Measurements from ENCODE around the gene ADAMTSL1.
A peak's percentile ranks its signal among the peaks of the same experiment; 100 is the strongest.

Gene ADAMTSL1

GRCh38 chr9:18451406-18451805 is 22.5 kb upstream of the ADAMTSL1 start:
- no peaks in the 10 kb centered on the region for H3K4me1 Mint-ChIP-seq
- H3K9me3 Mint-ChIP-seq, result no peaks in the 10 kb centered on the region
- no peak overlapping the region for H3K4me3 Mint-ChIP-seq
- DNase-seq (no peak), ATAC-seq (no peak)
- no peak overlapping the region for H3K27ac Mint-ChIP-seq
- H3K27me3 Mint-ChIP-seq, result no peaks in the 10 kb centered on the region

- no peaks in the 10 kb centered on the region for H3K4me1 Mint-ChIP-seq
- H3K9me3 Mint-ChIP-seq, result no peaks in the 10 kb centered on the region
- DNase-seq (no peak), ATAC-seq (no peak)
- H3K27me3 Mint-ChIP-seq, result no peaks in the 10 kb centered on the region
- no peak overlapping the region for H3K27ac Mint-ChIP-seq
- no peak overlapping the region for H3K4me3 Mint-ChIP-seq
Measured at GRCh38 chr9:18452276-18452675, 21.7 kb upstream of the ADAMTSL1 start.

GRCh38 chr9:18456624-18457237 is 17.2 kb upstream of the ADAMTSL1 start:
- DNase-seq, result no peak
- Mint-ChIP-seq H3K9me3 (no peaks in the 10 kb centered on the region), H3K27ac (no peak overlapping the region), H3K4me3 (no peak overlapping the region), H3K27me3 (no peaks in the 10 kb centered on the region), H3K4me1 (no peaks in the 10 kb centered on the region)
- ATAC-seq, result no peak

- ATAC-seq (no peak), DNase-seq (no peak)
- Mint-ChIP-seq H3K9me3 (no peaks in the 10 kb centered on the region), H3K4me3 (no peak overlapping the region), H3K4me1 (no peaks in the 10 kb centered on the region), H3K27me3 (no peaks in the 10 kb centered on the region), H3K27ac (no peak overlapping the region)
Measured at GRCh38 chr9:18457510-18457909, 16.4 kb upstream of the ADAMTSL1 start.

- Mint-ChIP-seq H3K4me1 (no peaks in the 10 kb centered on the region), H3K9me3 (no peaks in the 10 kb centered on the region), H3K4me3 (no peak overlapping the region), H3K27ac (no peak overlapping the region), H3K27me3 (no peaks in the 10 kb centered on the region)
- DNase-seq, result no peak
- no peak for ATAC-seq
Measured at GRCh38 chr9:18459962-18460584, 13.9 kb upstream of the ADAMTSL1 start.

GRCh38 chr9:18461496-18461895 is 12.5 kb upstream of the ADAMTSL1 start:
- DNase-seq (no peak), ATAC-seq (no peak)
- H3K27ac Mint-ChIP-seq, result peak overlapping the region in 1 of 2 donors; percentile 21
- no peaks in the 10 kb centered on the region for H3K27me3 Mint-ChIP-seq
- H3K9me3 Mint-ChIP-seq, result no peaks in the 10 kb centered on the region
- H3K4me3 Mint-ChIP-seq, result no peak overlapping the region
- H3K4me1 Mint-ChIP-seq, result no peaks in the 10 kb centered on the region

- Mint-ChIP-seq H3K9me3 (no peaks in the 10 kb centered on the region), H3K27ac (no peak overlapping the region), H3K4me3 (no peak overlapping the region), H3K4me1 (no peaks in the 10 kb centered on the region), H3K27me3 (peaks cover 8% of the 10 kb centered on the region)
- ATAC-seq (no peak), DNase-seq (no peak)
Measured at GRCh38 chr9:18463991-18464390, 10.0 kb upstream of the ADAMTSL1 start.

GRCh38 chr9:18466101-18466500 is 7.9 kb upstream of the ADAMTSL1 start:
- Mint-ChIP-seq H3K4me1 (no peaks in the 10 kb centered on the region), H3K9me3 (no peaks in the 10 kb centered on the region), H3K4me3 (no peak overlapping the region), H3K27me3 (peaks cover 8% of the 10 kb centered on the region), H3K27ac (no peak overlapping the region)
- ATAC-seq (no peak), DNase-seq (no peak)

GRCh38 chr9:18467696-18468095 is 6.3 kb upstream of the ADAMTSL1 start:
- ATAC-seq (no peak), DNase-seq (no peak)
- Mint-ChIP-seq H3K27me3 (peaks cover 8% of the 10 kb centered on the region), H3K9me3 (no peaks in the 10 kb centered on the region), H3K4me1 (no peaks in the 10 kb centered on the region), H3K27ac (no peak overlapping the region), H3K4me3 (no peak overlapping the region)

- no peak for ATAC-seq
- no peak for DNase-seq
- H3K27me3 Mint-ChIP-seq, result peaks cover 27% of the 10 kb centered on the region
- no peaks in the 10 kb centered on the region for H3K9me3 Mint-ChIP-seq
- H3K4me3 Mint-ChIP-seq, result no peak overlapping the region
- H3K4me1 Mint-ChIP-seq, result no peaks in the 10 kb centered on the region
- H3K27ac Mint-ChIP-seq, result no peak overlapping the region
Measured at GRCh38 chr9:18472435-18472834, 1.5 kb upstream of the ADAMTSL1 start.

- Mint-ChIP-seq H3K4me1 (no peaks in the 10 kb centered on the region), H3K4me3 (no peak overlapping the region), H3K27ac (no peak overlapping the region), H3K27me3 (peaks cover 31% of the 10 kb centered on the region), H3K9me3 (no peaks in the 10 kb centered on the region)
- ATAC-seq, result no peak
- DNase-seq, result no peak
Measured at GRCh38 chr9:18472841-18473251, 1.1 kb upstream of the ADAMTSL1 start.

- ATAC-seq (no peak), DNase-seq (no peak)
- no peak overlapping the region for H3K4me3 Mint-ChIP-seq
- no peaks in the 10 kb centered on the region for H3K9me3 Mint-ChIP-seq
- H3K27me3 Mint-ChIP-seq, result peaks cover 25% of the 10 kb centered on the region
- no peaks in the 10 kb centered on the region for H3K4me1 Mint-ChIP-seq
- no peak overlapping the region for H3K27ac Mint-ChIP-seq
Measured at GRCh38 chr9:18474783-18475182, 830 bp downstream of the ADAMTSL1 start.

GRCh38 chr9:18477121-18477660 is 3.2 kb downstream of the ADAMTSL1 start:
- H3K9me3 Mint-ChIP-seq, result no peaks in the 10 kb centered on the region
- H3K27me3 Mint-ChIP-seq, result peaks cover 34% of the 10 kb centered on the region
- DNase-seq (no peak), ATAC-seq (no peak)
- H3K27ac Mint-ChIP-seq, result no peak overlapping the region
- no peaks in the 10 kb centered on the region for H3K4me1 Mint-ChIP-seq
- H3K4me3 Mint-ChIP-seq, result no peak overlapping the region

- no peak for DNase-seq
- Mint-ChIP-seq H3K4me1 (no peaks in the 10 kb centered on the region), H3K27me3 (peaks cover 34% of the 10 kb centered on the region), H3K27ac (no peak overlapping the region), H3K9me3 (no peaks in the 10 kb centered on the region), H3K4me3 (no peak overlapping the region)
- ATAC-seq, result no peak
Measured at GRCh38 chr9:18477719-18478118, 3.8 kb downstream of the ADAMTSL1 start.

GRCh38 chr9:18478501-18479361 is 4.8 kb downstream of the ADAMTSL1 start:
- Mint-ChIP-seq H3K4me3 (no peak overlapping the region), H3K9me3 (no peaks in the 10 kb centered on the region), H3K27me3 (peaks cover 34% of the 10 kb centered on the region), H3K4me1 (no peaks in the 10 kb centered on the region), H3K27ac (no peak overlapping the region)
- DNase-seq (no peak), ATAC-seq (no peak)

- Mint-ChIP-seq H3K4me1 (no peaks in the 10 kb centered on the region), H3K9me3 (no peaks in the 10 kb centered on the region), H3K4me3 (no peak overlapping the region), H3K27me3 (peaks cover 31% of the 10 kb centered on the region), H3K27ac (no peak overlapping the region)
- no peak for DNase-seq
- ATAC-seq, result no peak
Measured at GRCh38 chr9:18479405-18479804, 5.5 kb downstream of the ADAMTSL1 start.
